ENCODE results near the gene PAIP1.
"Not testable (repeated sequence)": the region's sequence is repeated elsewhere in the genome, so short reads cannot be mapped to it uniquely, and the experiment has no call there.

Gene PAIP1

DNA sequence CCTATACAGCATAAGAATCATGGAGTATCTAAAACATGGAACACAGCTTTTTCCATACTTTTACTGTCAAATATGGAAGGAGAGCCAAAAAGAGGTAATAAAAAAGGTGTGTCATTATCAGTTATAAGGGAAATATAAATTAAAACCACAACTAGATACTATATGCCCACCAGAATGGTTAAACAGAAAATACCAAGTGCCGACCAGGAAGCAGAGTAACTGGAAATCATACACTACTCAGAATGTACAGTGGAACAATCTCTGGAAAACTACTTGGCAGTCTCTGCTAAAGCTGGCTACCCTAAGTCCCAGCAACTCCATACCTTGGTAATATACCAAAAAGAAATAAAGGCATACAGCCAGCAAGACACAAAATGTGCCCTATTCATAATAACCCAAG lies 2.4 kb downstream of the PAIP1 start:
- no peaks in the 10 kb centered on the region for H3K9me3 ChIP-seq (ENCODE audit: control insufficient read depth in 1 of 2, low read length in 2 of 2)
- H3K9ac ChIP-seq (ENCODE audit: low read depth in 1 of 2, low read length in 2 of 2): no peak overlapping the region
- H3K4me1 ChIP-seq (ENCODE audit: control insufficient read depth in 1 of 2, insufficient read depth in 2 of 2, low read length in 2 of 2): peaks cover 26 to 28% of the 10 kb centered on the region in 2 donors
- H3K27ac ChIP-seq (ENCODE audit: low read depth, low read length): no peak overlapping the region
- no peak overlapping the region for H3K4me3 ChIP-seq (ENCODE audit: low read depth in 1 of 2, low read length in 2 of 2)
- H3K27me3 ChIP-seq (ENCODE audit: control insufficient read depth in 1 of 2, insufficient read depth in 2 of 2, low read length in 2 of 2): peaks cover 0 to 2% of the 10 kb centered on the region in 2 donors
- peaks cover 0 to 34% of the 10 kb centered on the region in 2 donors for H3K36me3 ChIP-seq (ENCODE audit: control insufficient read depth in 1 of 2, insufficient read depth in 2 of 2, low read length in 2 of 2)

DNA sequence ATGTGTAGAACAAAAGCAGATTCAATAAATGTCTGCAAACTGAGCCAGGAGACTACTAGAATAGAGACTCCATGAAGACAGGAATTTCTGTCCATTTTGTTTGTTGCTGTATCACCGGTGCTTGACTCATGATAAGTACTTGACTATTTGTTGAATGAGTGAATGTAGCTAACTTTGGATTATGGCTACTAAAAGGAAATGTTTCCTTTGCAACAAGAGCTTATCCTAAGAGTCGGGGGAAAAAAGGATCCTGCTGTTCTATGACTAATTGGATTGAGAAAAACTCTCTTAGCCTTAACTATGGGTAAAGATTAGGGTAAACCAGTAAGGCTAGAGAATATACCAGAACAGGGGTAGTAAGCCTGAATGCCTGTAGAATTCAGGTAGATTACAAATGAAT lies 3.5 kb downstream of the PAIP1 start:
- Histone ChIP-seq H3K36me3 (ENCODE audit: control insufficient read depth in 1 of 2, insufficient read depth in 2 of 2, low read length in 2 of 2) (peaks cover 0 to 39% of the 10 kb centered on the region in 2 donors), H3K4me1 (ENCODE audit: control insufficient read depth in 1 of 2, insufficient read depth in 2 of 2, low read length in 2 of 2) (peaks cover 26 to 28% of the 10 kb centered on the region in 2 donors), H3K4me3 (ENCODE audit: low read depth in 1 of 2, low read length in 2 of 2) (no peak overlapping the region), H3K9me3 (ENCODE audit: control insufficient read depth in 1 of 2, low read length in 2 of 2) (no peaks in the 10 kb centered on the region), H3K27me3 (ENCODE audit: control insufficient read depth in 1 of 2, insufficient read depth in 2 of 2, low read length in 2 of 2) (no peaks in the 10 kb centered on the region), H3K27ac (ENCODE audit: low read depth, low read length) (no peak overlapping the region), H3K9ac (ENCODE audit: low read depth in 1 of 2, low read length in 2 of 2) (no peak overlapping the region)

DNA sequence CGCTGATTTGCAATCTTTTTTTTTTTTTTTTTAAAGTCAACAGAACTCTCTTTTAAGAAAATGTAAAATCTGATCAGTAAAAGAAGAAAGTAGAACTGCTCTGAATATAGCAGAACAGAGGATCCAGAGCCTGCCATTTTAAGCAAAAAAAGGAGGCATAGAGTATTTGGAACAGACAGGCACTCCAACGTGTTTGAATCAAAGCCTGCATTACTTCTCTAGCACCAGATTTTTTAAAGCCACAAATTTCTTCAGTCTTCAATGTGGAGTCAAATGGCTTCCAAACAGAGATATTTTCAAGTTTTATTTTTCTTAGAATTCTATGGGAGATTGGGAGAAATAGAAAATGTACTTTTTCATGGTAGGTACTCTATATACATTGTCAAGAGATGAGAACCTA lies 5.1 kb downstream of the PAIP1 start:
- Histone ChIP-seq H3K4me3 (ENCODE audit: low read depth in 1 of 2, low read length in 2 of 2) (no peak overlapping the region), H3K36me3 (ENCODE audit: control insufficient read depth in 1 of 2, insufficient read depth in 2 of 2, low read length in 2 of 2) (peaks cover 7 to 51% of the 10 kb centered on the region in 2 donors), H3K27me3 (ENCODE audit: control insufficient read depth in 1 of 2, insufficient read depth in 2 of 2, low read length in 2 of 2) (no peaks in the 10 kb centered on the region), H3K27ac (ENCODE audit: low read depth, low read length) (no peak overlapping the region), H3K4me1 (ENCODE audit: control insufficient read depth in 1 of 2, insufficient read depth in 2 of 2, low read length in 2 of 2) (peaks cover 22 to 26% of the 10 kb centered on the region in 2 donors), H3K9me3 (ENCODE audit: control insufficient read depth in 1 of 2, low read length in 2 of 2) (no peaks in the 10 kb centered on the region), H3K9ac (ENCODE audit: low read depth in 1 of 2, low read length in 2 of 2) (no peak overlapping the region)

DNA sequence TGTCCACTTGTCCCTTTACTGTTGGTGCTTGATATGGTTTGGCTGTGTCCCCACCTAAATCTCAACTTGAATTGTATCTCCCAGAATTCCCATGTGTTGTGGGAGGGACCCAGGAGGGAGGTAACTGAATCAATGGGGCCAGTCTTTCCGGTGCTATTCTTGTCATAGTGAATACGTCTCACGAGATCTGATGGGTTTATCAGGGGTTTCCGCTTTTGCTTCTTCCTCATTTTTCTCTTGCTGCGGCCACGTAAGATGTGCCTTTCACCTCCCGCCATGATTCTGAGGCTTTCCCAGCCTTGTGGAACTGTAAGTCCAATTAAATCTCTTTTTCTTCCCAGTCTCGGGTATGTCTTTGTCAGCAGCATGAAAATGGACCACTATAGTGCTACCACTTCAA lies 7.6 kb downstream of the PAIP1 start:
- not testable (repeated sequence) for H3K4me3 ChIP-seq (ENCODE audit: low read depth in 1 of 2, low read length in 2 of 2); H3K9me3 ChIP-seq (ENCODE audit: control insufficient read depth in 1 of 2, low read length in 2 of 2); H3K9ac ChIP-seq (ENCODE audit: low read depth in 1 of 2, low read length in 2 of 2); H3K27ac ChIP-seq (ENCODE audit: low read depth, low read length); H3K27me3 ChIP-seq (ENCODE audit: control insufficient read depth in 1 of 2, insufficient read depth in 2 of 2, low read length in 2 of 2)
- Histone ChIP-seq H3K4me1 (ENCODE audit: control insufficient read depth in 1 of 2, insufficient read depth in 2 of 2, low read length in 2 of 2) (peaks cover 4 to 14% of the 10 kb centered on the region in 2 donors), H3K36me3 (ENCODE audit: control insufficient read depth in 1 of 2, insufficient read depth in 2 of 2, low read length in 2 of 2) (peaks cover 27 to 74% of the 10 kb centered on the region in 2 donors)

DNA sequence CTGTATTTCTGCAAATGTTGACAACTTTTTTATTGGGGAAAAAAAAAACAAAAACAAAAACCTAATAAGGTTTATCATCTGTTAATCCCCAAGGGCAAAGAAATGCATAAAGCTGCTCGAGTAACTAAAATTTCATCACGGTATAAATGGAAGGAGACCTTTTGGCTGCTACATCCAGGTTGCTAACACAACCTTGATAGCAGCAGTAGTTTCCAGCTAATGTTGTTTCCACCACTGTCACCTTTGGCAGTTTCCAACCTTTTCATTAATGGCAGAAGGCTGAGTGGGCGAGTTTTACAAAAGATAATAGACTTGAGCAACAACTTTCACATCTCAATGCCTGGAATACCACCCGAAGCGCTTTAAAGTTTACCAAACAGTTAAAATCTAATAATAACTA lies 8.5 kb downstream of the PAIP1 start:
- Histone ChIP-seq H3K9me3 (ENCODE audit: control insufficient read depth in 1 of 2, low read length in 2 of 2) (no peaks in the 10 kb centered on the region), H3K27me3 (ENCODE audit: control insufficient read depth in 1 of 2, insufficient read depth in 2 of 2, low read length in 2 of 2) (no peaks in the 10 kb centered on the region), H3K36me3 (ENCODE audit: control insufficient read depth in 1 of 2, insufficient read depth in 2 of 2, low read length in 2 of 2) (peaks cover 30 to 75% of the 10 kb centered on the region in 2 donors), H3K9ac (ENCODE audit: low read depth in 1 of 2, low read length in 2 of 2) (no peak overlapping the region), H3K27ac (ENCODE audit: low read depth, low read length) (no peak overlapping the region), H3K4me3 (ENCODE audit: low read depth in 1 of 2, low read length in 2 of 2) (no peak overlapping the region), H3K4me1 (ENCODE audit: control insufficient read depth in 1 of 2, insufficient read depth in 2 of 2, low read length in 2 of 2) (peaks cover 0 to 6% of the 10 kb centered on the region in 2 donors)

DNA sequence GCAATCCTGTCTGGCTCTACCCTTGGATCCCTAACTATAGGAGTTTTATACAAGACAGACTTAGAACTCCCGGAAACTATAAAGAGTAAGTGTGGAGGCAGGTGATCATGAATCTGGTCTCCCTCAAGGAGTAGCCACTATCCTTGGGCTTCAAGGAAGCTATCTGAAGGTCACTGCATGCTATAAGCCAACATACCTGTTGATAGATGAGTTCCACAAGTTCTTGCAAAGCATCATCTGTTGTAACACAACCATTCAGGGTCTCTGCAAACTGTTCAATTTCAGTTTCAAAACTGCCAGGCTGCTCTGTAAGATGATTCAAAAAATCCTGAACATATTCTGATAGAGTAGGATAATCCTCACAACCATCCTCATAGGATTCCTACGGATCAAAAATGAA lies 9.3 kb downstream of the PAIP1 start:
- Histone ChIP-seq H3K36me3 (ENCODE audit: control insufficient read depth in 1 of 2, insufficient read depth in 2 of 2, low read length in 2 of 2) (peaks cover 32 to 77% of the 10 kb centered on the region in 2 donors), H3K4me3 (ENCODE audit: low read depth in 1 of 2, low read length in 2 of 2) (no peak overlapping the region), H3K27me3 (ENCODE audit: control insufficient read depth in 1 of 2, insufficient read depth in 2 of 2, low read length in 2 of 2) (no peaks in the 10 kb centered on the region), H3K9me3 (ENCODE audit: control insufficient read depth in 1 of 2, low read length in 2 of 2) (no peaks in the 10 kb centered on the region), H3K9ac (ENCODE audit: low read depth in 1 of 2, low read length in 2 of 2) (no peak overlapping the region), H3K4me1 (ENCODE audit: control insufficient read depth in 1 of 2, insufficient read depth in 2 of 2, low read length in 2 of 2) (no peaks in the 10 kb centered on the region), H3K27ac (ENCODE audit: low read depth, low read length) (no peak overlapping the region)

DNA sequence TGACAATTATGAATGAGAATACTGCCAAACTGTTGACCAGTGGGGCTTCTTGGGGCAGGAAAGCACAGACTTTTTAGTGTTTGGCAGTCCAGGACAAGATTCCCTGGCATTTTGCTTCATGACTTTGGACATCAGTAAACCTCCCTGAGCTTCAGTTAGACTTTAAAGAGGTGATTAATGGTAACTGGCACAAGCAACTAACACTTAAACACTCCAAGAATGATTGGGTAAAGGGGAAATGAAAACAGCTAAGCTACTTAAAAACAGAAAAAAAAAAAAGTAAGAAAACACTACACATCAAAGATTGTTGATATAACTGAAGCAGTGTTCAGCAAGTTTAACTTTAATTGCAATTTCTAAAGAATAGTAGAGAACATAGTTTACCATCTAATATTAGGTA lies 13.4 kb downstream of the PAIP1 start:
- Histone ChIP-seq H3K27me3 (ENCODE audit: control insufficient read depth in 1 of 2, insufficient read depth in 2 of 2, low read length in 2 of 2) (no peaks in the 10 kb centered on the region), H3K36me3 (ENCODE audit: control insufficient read depth in 1 of 2, insufficient read depth in 2 of 2, low read length in 2 of 2) (peaks cover 32 to 76% of the 10 kb centered on the region in 2 donors), H3K27ac (ENCODE audit: low read depth, low read length) (no peak overlapping the region), H3K9ac (ENCODE audit: low read depth in 1 of 2, low read length in 2 of 2) (no peak overlapping the region), H3K4me3 (ENCODE audit: low read depth in 1 of 2, low read length in 2 of 2) (no peak overlapping the region), H3K9me3 (ENCODE audit: control insufficient read depth in 1 of 2, low read length in 2 of 2) (no peaks in the 10 kb centered on the region), H3K4me1 (ENCODE audit: control insufficient read depth in 1 of 2, insufficient read depth in 2 of 2, low read length in 2 of 2) (no peaks in the 10 kb centered on the region)

DNA sequence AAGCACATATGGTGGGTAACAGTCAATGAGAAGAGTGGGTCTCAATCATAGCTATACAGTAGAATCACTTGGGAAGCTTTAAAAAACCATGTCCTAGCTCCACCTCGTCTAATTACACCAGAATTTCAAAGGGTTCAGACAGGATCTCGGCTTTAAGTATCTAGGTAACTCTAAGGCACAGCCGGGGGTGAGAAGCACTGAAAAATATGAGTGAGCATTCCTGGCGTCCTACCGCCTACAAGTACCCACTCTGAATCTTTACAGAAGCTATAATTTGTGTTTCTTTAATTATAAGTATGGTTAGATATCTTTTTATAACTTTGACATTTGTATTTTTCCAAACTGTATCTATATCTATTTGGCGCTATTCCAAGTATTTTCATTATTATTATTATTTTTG lies 16.1 kb downstream of the PAIP1 start:
- peaks cover 17 to 73% of the 10 kb centered on the region in 2 donors for H3K36me3 ChIP-seq (ENCODE audit: control insufficient read depth in 1 of 2, insufficient read depth in 2 of 2, low read length in 2 of 2)
- no peaks in the 10 kb centered on the region for H3K4me1 ChIP-seq (ENCODE audit: control insufficient read depth in 1 of 2, insufficient read depth in 2 of 2, low read length in 2 of 2)
- H3K27me3 ChIP-seq (ENCODE audit: control insufficient read depth in 1 of 2, insufficient read depth in 2 of 2, low read length in 2 of 2): no peaks in the 10 kb centered on the region
- no peak overlapping the region for H3K9ac ChIP-seq (ENCODE audit: low read depth in 1 of 2, low read length in 2 of 2)
- H3K27ac ChIP-seq (ENCODE audit: low read depth, low read length): no peak overlapping the region
- no peak overlapping the region for H3K4me3 ChIP-seq (ENCODE audit: low read depth in 1 of 2, low read length in 2 of 2)
- H3K9me3 ChIP-seq (ENCODE audit: control insufficient read depth in 1 of 2, low read length in 2 of 2): no peaks in the 10 kb centered on the region

DNA sequence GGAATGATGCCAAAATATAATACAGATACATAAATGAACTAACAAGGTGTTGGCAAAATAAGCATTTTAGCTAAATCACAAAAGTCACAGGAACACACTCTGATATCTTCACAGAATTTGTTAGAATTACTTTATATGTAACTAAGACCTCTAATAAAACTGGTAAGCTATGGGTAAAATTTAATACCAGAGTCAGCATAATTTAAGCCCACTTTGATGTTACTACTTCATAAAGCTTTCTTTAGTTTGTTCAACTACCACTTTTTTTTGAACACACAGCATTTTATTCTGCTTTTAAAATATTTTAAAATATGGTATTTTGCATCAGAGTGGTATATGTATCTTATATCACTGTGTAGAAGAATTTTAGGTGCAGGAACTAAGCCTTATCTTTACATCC lies 19.9 kb downstream of the PAIP1 start:
- Histone ChIP-seq H3K36me3 (ENCODE audit: control insufficient read depth in 1 of 2, insufficient read depth in 2 of 2, low read length in 2 of 2) (peaks cover 17 to 72% of the 10 kb centered on the region in 2 donors), H3K27me3 (ENCODE audit: control insufficient read depth in 1 of 2, insufficient read depth in 2 of 2, low read length in 2 of 2) (no peaks in the 10 kb centered on the region), H3K9ac (ENCODE audit: low read depth in 1 of 2, low read length in 2 of 2) (no peak overlapping the region), H3K4me3 (ENCODE audit: low read depth in 1 of 2, low read length in 2 of 2) (no peak overlapping the region), H3K27ac (ENCODE audit: low read depth, low read length) (no peak overlapping the region), H3K9me3 (ENCODE audit: control insufficient read depth in 1 of 2, low read length in 2 of 2) (no peaks in the 10 kb centered on the region), H3K4me1 (ENCODE audit: control insufficient read depth in 1 of 2, insufficient read depth in 2 of 2, low read length in 2 of 2) (no peaks in the 10 kb centered on the region)

DNA sequence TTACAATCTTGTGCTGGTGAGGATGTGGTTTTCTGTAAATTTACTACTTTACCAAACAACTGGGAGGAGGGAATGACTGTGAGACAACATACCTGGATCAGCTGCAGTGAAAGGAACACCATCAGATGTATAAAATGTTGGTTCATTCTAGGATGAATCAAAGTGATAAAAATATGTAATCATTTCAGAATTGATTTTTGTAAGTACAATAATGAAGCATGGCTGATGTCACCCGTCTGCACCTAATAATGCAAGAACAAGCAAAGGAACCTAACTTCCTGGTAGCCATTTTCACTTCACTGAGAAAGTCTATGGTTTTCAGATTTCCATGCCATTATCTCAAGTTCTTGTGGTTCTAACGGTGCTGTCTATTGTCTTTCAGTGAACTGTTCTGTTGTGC lies 23.2 kb downstream of the PAIP1 start:
- Histone ChIP-seq H3K27ac (ENCODE audit: low read depth, low read length) (no peak overlapping the region), H3K27me3 (ENCODE audit: control insufficient read depth in 1 of 2, insufficient read depth in 2 of 2, low read length in 2 of 2) (no peaks in the 10 kb centered on the region), H3K4me3 (ENCODE audit: low read depth in 1 of 2, low read length in 2 of 2) (no peak overlapping the region), H3K4me1 (ENCODE audit: control insufficient read depth in 1 of 2, insufficient read depth in 2 of 2, low read length in 2 of 2) (no peaks in the 10 kb centered on the region), H3K9me3 (ENCODE audit: control insufficient read depth in 1 of 2, low read length in 2 of 2) (no peaks in the 10 kb centered on the region), H3K36me3 (ENCODE audit: control insufficient read depth in 1 of 2, insufficient read depth in 2 of 2, low read length in 2 of 2) (peaks cover 22 to 74% of the 10 kb centered on the region in 2 donors), H3K9ac (ENCODE audit: low read depth in 1 of 2, low read length in 2 of 2) (no peak overlapping the region)

DNA sequence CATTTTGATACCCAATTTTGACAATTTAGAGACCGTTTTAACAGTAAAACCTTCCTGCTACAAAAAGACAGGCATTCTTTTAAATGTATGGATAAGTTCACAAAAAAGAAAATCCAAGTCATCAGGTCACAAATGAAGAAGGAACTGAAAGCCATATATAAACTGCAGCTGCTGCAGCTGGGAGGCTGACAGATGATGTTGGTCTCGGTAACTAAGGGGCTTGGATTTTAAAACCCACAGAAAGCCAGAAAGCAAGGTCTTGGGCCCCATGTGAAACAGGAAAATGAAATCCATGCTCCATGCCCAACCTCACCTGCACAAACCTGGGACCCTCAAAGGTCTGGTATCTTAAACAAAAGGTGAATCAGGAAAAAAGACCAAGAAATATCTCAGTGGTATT lies 26.2 kb downstream of the PAIP1 start:
- H3K4me3 ChIP-seq (ENCODE audit: low read depth in 1 of 2, low read length in 2 of 2): no peak overlapping the region
- no peaks in the 10 kb centered on the region for H3K27me3 ChIP-seq (ENCODE audit: control insufficient read depth in 1 of 2, insufficient read depth in 2 of 2, low read length in 2 of 2)
- no peak overlapping the region for H3K9ac ChIP-seq (ENCODE audit: low read depth in 1 of 2, low read length in 2 of 2)
- peaks cover 29 to 65% of the 10 kb centered on the region in 2 donors for H3K36me3 ChIP-seq (ENCODE audit: control insufficient read depth in 1 of 2, insufficient read depth in 2 of 2, low read length in 2 of 2)
- no peaks in the 10 kb centered on the region for H3K9me3 ChIP-seq (ENCODE audit: control insufficient read depth in 1 of 2, low read length in 2 of 2)
- no peaks in the 10 kb centered on the region for H3K4me1 ChIP-seq (ENCODE audit: control insufficient read depth in 1 of 2, insufficient read depth in 2 of 2, low read length in 2 of 2)
- no peak overlapping the region for H3K27ac ChIP-seq (ENCODE audit: low read depth, low read length)
